CD4-positive, alpha-beta T cell treated with Interferon gamma for 1 hour (primary cell): Measurements from ENCODE around the gene TRIM28.
"Not testable (repeated sequence)": the region's sequence is repeated elsewhere in the genome, so short reads cannot be mapped to it uniquely, and the experiment has no call there.

Experiments used
- DNase-seq: peaks from one replicate; pipeline ENCODE4 v3.0.0-alpha.2; 2020

TRIM28 gene

GRCh38 chr19:58543826-58544590 is at the start of gene TRIM28:
Gene TRIM28 (plus strand): TSS chr19:58544064. CDS start chr19:58544758, 694 bp downstream.
- DNase-seq, result peak; percentile 100

GRCh38 chr19:58497634-58498170 is 46.2 kb upstream of the TRIM28 start:
- no peak for DNase-seq

- no peak for DNase-seq
Measured at GRCh38 chr19:58498316-58499020, 45.4 kb upstream of the TRIM28 start.

- peak; percentile 97 for DNase-seq
Measured at GRCh38 chr19:58499021-58499927, 44.6 kb upstream of the TRIM28 start.

GRCh38 chr19:58500242-58500641 is 43.6 kb upstream of the TRIM28 start:
- DNase-seq, result no peak

GRCh38 chr19:58507602-58508223 is 36.2 kb upstream of the TRIM28 start:
- DNase-seq, result not testable (repeated sequence)

- no peak for DNase-seq
Measured at GRCh38 chr19:58509731-58510083, 34.2 kb upstream of the TRIM28 start.

GRCh38 chr19:58510084-58510862 is 33.6 kb upstream of the TRIM28 start:
- no peak for DNase-seq

GRCh38 chr19:58511353-58512208 is 32.3 kb upstream of the TRIM28 start, which contains the start of gene SLC27A5:
Gene SLC27A5 (minus strand): TSS chr19:58511992. CDS start chr19:58511955, 37 bp downstream.
- no peak for DNase-seq

GRCh38 chr19:58513213-58513693 is 30.6 kb upstream of the TRIM28 start:
- DNase-seq, result no peak

GRCh38 chr19:58513694-58514563 is 29.9 kb upstream of the TRIM28 start:
- DNase-seq, result peak; percentile 92

- no peak for DNase-seq
Measured at GRCh38 chr19:58514564-58515022, 29.3 kb upstream of the TRIM28 start.

- no peak for DNase-seq
Measured at GRCh38 chr19:58515259-58515658, 28.6 kb upstream of the TRIM28 start.

- DNase-seq, result no peak
Measured at GRCh38 chr19:58516246-58516836, 27.5 kb upstream of the TRIM28 start.

- no peak for DNase-seq
Measured at GRCh38 chr19:58516964-58517833, 26.7 kb upstream of the TRIM28 start.

GRCh38 chr19:58518256-58519086 is 25.4 kb upstream of the TRIM28 start:
- no peak for DNase-seq

GRCh38 chr19:58519087-58519354 is 24.8 kb upstream of the TRIM28 start:
- peak; percentile 38 for DNase-seq
